ENCODE data around the gene LY6G6D. TPM values are rescaled to one million over a fixed set of nuclear protein-coding genes. Genes with fewer than 3 reads are reported as not detected.
A peak's percentile ranks its signal among the peaks of the same experiment; 100 is the strongest.

Gene LY6G6D
- total and polyA plus RNA-seq, 2 experiments from 2014 or later = 3.0 TPM; not detected in 1

DNA sequence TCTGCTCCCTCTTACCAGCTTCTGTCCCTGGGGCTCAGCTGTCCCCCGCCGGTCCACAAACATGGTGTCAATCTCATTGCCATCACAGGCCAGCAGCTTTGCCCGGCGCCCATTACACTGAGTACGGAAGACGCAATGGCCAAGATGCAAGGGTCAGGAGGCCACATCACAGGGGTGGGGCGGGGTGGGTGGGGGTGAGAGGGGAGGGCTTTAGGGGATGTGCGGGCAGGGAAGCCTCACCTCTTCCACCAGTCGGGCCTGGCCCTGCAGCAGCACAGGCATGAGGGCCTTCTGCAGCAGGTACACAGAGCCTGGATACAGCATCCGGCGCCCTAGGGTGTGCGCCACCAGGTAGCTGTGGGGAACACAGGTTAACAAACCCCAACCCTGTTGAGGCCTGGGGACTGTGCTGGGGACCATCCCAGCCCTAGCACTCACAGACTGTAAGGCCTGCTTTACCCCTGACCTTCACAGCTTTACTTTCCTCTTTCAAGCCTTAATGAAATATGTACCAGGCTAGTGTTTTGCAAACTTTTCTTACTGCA is 23.5 kb upstream of the LY6G6D start:
- 96% methylated on average over 7 of the region's 12 CpGs for WGBS (ENCODE audit: low lambda C conversion rate, missing lambda C conversion rate)
- H3K9me3 ChIP-seq (ENCODE audit: low read depth) = no peaks in the 10 kb centered on the region
- no peaks in the 10 kb centered on the region for H3K36me3 ChIP-seq (replicated peaks; ENCODE audit: insufficient read depth, low read depth)

DNA sequence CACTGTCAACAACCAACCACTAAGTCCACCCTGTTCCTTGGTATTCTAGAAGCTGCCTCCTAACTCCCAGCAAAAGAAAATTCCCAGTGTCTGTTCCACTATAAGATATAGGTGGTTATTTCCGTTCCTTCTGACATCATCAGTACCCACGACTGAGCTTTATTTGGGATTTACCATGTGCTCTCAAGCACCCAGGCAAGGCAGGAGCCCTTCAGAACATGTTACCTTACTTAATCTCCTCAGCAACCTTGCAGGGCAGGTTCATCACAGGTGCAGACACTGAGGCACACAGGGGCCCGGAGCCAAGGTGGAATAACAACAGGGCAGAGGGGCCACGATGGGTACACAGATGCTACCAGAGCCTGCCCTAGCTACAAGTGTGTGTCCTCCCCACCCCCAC is 22.8 kb upstream of the LY6G6D start:
- TF ChIP-seq, protein P1, sequence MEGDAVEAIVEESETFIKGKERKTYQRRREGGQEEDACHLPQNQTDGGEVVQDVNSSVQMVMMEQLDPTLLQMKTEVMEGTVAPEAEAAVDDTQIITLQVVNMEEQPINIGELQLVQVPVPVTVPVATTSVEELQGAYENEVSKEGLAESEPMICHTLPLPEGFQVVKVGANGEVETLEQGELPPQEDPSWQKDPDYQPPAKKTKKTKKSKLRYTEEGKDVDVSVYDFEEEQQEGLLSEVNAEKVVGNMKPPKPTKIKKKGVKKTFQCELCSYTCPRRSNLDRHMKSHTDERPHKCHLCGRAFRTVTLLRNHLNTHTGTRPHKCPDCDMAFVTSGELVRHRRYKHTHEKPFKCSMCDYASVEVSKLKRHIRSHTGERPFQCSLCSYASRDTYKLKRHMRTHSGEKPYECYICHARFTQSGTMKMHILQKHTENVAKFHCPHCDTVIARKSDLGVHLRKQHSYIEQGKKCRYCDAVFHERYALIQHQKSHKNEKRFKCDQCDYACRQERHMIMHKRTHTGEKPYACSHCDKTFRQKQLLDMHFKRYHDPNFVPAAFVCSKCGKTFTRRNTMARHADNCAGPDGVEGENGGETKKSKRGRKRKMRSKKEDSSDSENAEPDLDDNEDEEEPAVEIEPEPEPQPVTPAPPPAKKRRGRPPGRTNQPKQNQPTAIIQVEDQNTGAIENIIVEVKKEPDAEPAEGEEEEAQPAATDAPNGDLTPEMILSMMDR (IDR thresholded peaks at IDR 0.05; ENCODE audit: poor library complexity) = no peak
- TF ChIP-seq EZH2 (IDR thresholded peaks at IDR 0.05; ENCODE audit: borderline replicate concordance) = no peak
- TF ChIP-seq EZH2phosphoT487 (IDR thresholded peaks at IDR 0.05; ENCODE audit: low read depth, severe bottlenecking, unreplicated experiment) = no peak
- no peaks in the 10 kb centered on the region for H3K9me3 ChIP-seq (ENCODE audit: low read depth)
- no peaks in the 10 kb centered on the region for H3K9me2 ChIP-seq (replicated peaks; ENCODE audit: insufficient read depth)
- no peaks in the 10 kb centered on the region for H3K27me3 ChIP-seq
- H3K27ac ChIP-seq = no peak overlapping the region
- no peak overlapping the region for H2AFZ ChIP-seq
- H4K20me1 ChIP-seq (ENCODE audit: insufficient read depth, poor library complexity, severe bottlenecking) = no peaks in the 10 kb centered on the region
- H3K36me3 ChIP-seq (replicated peaks; ENCODE audit: insufficient read depth, low read depth) = no peaks in the 10 kb centered on the region
- peaks cover 6% of the 10 kb centered on the region for H3K4me1 ChIP-seq (ENCODE audit: insufficient read depth)
- peaks cover 6% of the 10 kb centered on the region for H3K79me2 ChIP-seq
- H3K4me3 ChIP-seq = no peak overlapping the region
- DNase-seq (ENCODE audit: low spot score) = no peak
- 90% methylated on average over 4 of the region's 4 CpGs for WGBS (ENCODE audit: low lambda C conversion rate, missing lambda C conversion rate)
- no peak overlapping the region for H3K4me2 ChIP-seq

More for the DNA sequence above, 23.5 kb upstream of the LY6G6D start:
- TF ChIP-seq, protein P1 (IDR thresholded peaks at IDR 0.05; ENCODE audit: poor library complexity) = no peak
- TF ChIP-seq EZH2 (IDR thresholded peaks at IDR 0.05; ENCODE audit: borderline replicate concordance) (no peak), EZH2phosphoT487 (IDR thresholded peaks at IDR 0.05; ENCODE audit: low read depth, severe bottlenecking, unreplicated experiment) (no peak)
- no peaks in the 10 kb centered on the region for H3K79me2 ChIP-seq
- no peaks in the 10 kb centered on the region for H4K20me1 ChIP-seq (ENCODE audit: insufficient read depth, poor library complexity, severe bottlenecking)
- peak overlapping the region; percentile 94 for H3K27ac ChIP-seq
- H3K27me3 ChIP-seq = no peaks in the 10 kb centered on the region
- DNase-seq (ENCODE audit: low spot score) = no peak
- no peak overlapping the region for H2AFZ ChIP-seq
- H3K4me1 ChIP-seq (ENCODE audit: insufficient read depth) = peaks cover 6% of the 10 kb centered on the region
- H3K4me2 ChIP-seq = no peak overlapping the region
- H3K9me2 ChIP-seq (replicated peaks; ENCODE audit: insufficient read depth) = no peaks in the 10 kb centered on the region
- no peak overlapping the region for H3K4me3 ChIP-seq

DNA sequence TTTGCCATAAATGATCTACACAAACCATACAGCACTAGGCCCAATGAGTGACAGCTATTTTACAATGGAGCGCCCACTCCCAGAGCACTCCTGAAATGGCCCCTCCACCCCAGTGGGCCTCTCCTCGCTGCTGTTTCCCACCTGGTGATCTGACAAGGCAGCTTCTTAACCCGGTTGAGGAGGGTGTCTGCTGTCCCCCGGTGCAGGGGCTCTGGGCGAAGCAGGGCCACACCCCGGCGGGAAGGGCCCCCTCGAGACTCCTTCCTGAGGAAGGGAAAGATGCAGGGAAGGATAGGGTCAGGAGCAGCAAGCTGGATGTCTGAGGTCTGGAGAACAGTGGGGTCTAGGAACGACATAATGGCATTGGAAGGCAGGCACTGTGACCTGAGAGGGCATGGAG is 22.3 kb upstream of the LY6G6D start:
- Histone ChIP-seq H3K9me2 (replicated peaks; ENCODE audit: insufficient read depth) (no peaks in the 10 kb centered on the region), H3K79me2 (peaks cover 10% of the 10 kb centered on the region), H4K20me1 (ENCODE audit: insufficient read depth, poor library complexity, severe bottlenecking) (no peaks in the 10 kb centered on the region), H3K27me3 (no peaks in the 10 kb centered on the region), H3K36me3 (replicated peaks; ENCODE audit: insufficient read depth, low read depth) (no peaks in the 10 kb centered on the region), H3K4me3 (no peak overlapping the region), H2AFZ (no peak overlapping the region), H3K9me3 (ENCODE audit: low read depth) (no peaks in the 10 kb centered on the region), H3K4me2 (no peak overlapping the region), H3K4me1 (ENCODE audit: insufficient read depth) (peaks cover 6% of the 10 kb centered on the region), H3K27ac (no peak overlapping the region)
- DNase-seq (ENCODE audit: low spot score) = no peak
- TF ChIP-seq EZH2phosphoT487 (IDR thresholded peaks at IDR 0.05; ENCODE audit: low read depth, severe bottlenecking, unreplicated experiment) (no peak), EZH2 (IDR thresholded peaks at IDR 0.05; ENCODE audit: borderline replicate concordance) (no peak)
- TF ChIP-seq, protein P1 (IDR thresholded peaks at IDR 0.05; ENCODE audit: poor library complexity) = no peak
- WGBS (ENCODE audit: low lambda C conversion rate, missing lambda C conversion rate) = 91% methylated on average over 9 of the region's 9 CpGs
